Liver (tissue), 9 donors: ENCODE results near the gene TEX51. TPM values are rescaled to one million over a fixed set of nuclear protein-coding genes. Genes with fewer than 3 reads are reported as not detected.

Experiments used
- DNase-seq: peaks from one replicate; pipeline ENCODE4 v3.0.0-alpha.2; 2017; ENCODE audit warnings: low spot score
- H3K27ac ChIP-seq, 2 donors: one replicate each; pipeline ENCODE4 v1.7.0; 2013; ENCODE audit warnings: inconsistent platforms in 2 of 2, low read length in 2 of 2, control low read depth in 1 of 2, low read depth in 1 of 2, mild to moderate bottlenecking in 1 of 2
- H3K27me3 ChIP-seq, 4 donors: one replicate each; pipeline versions ENCODE4 v1.6.1 to v1.7.0; 2013; ENCODE audit warnings: low read length in 3 of 4, inconsistent platforms in 1 of 4, mild to moderate bottlenecking in 1 of 4, moderate library complexity in 1 of 4; ENCODE audit not compliant: control insufficient read depth in 4 of 4, insufficient read depth in 4 of 4
- H3K36me3 ChIP-seq, 4 donors: one replicate each; pipeline versions ENCODE4 v1.6.1 to v1.7.0; 2013; ENCODE audit warnings: low read length in 3 of 4, mild to moderate bottlenecking in 3 of 4, low read depth in 1 of 4, moderate library complexity in 1 of 4; ENCODE audit not compliant: control insufficient read depth in 4 of 4, insufficient read depth in 3 of 4
- H3K4me1 ChIP-seq, 4 donors: one replicate each; pipeline versions ENCODE4 v1.6.1 to v1.7.0; 2013; ENCODE audit warnings: low read length in 3 of 4, mild to moderate bottlenecking in 3 of 4, moderate library complexity in 1 of 4; ENCODE audit not compliant: control insufficient read depth in 4 of 4, insufficient read depth in 4 of 4
- H3K4me3 ChIP-seq, 3 donors: one replicate each; pipeline versions ENCODE4 v1.6.1 to v1.7.0; 2013; ENCODE audit warnings: low read length in 3 of 3, control low read depth in 1 of 3, low read depth in 1 of 3, mild to moderate bottlenecking in 1 of 3
- H3K9ac ChIP-seq, 2 donors: one replicate each; pipeline ENCODE4 v1.7.0; 2013; ENCODE audit warnings: low read length in 2 of 2, mild to moderate bottlenecking in 2 of 2, moderate library complexity in 2 of 2, control low read depth in 1 of 2, low read depth in 1 of 2
- H3K9me3 ChIP-seq, 4 donors: one replicate each; pipeline versions ENCODE4 v1.6.1 to v1.7.0; 2013; ENCODE audit warnings: low read length in 3 of 4; ENCODE audit not compliant: control insufficient read depth in 4 of 4
- EGR1 ChIP-seq, 2 donors: IDR thresholded peaks; 2 replicates each; pipeline ENCODE4 v1.6.1; 2016 to 2018; ENCODE audit warnings: antibody characterized with exemption in 2 of 2, low read depth in 2 of 2
- FOXA1 ChIP-seq: IDR thresholded peaks from 2 replicates; pipeline ENCODE4 v1.6.1; 2016; ENCODE audit warnings: antibody characterized with exemption
- FOXA2 ChIP-seq: IDR thresholded peaks from 2 replicates; pipeline ENCODE4 v1.6.1; 2016; ENCODE audit warnings: antibody characterized with exemption
- GABPA ChIP-seq, 2 donors: IDR thresholded peaks in 1 of 2; conservative IDR thresholded peaks in 1 of 2; 2 replicates each; pipeline ENCODE4 v1.6.1; 2016; ENCODE audit warnings: antibody characterized with exemption in 2 of 2, mild to moderate bottlenecking in 1 of 2, moderate library complexity in 1 of 2
- HNF4A ChIP-seq, 2 donors: conservative IDR thresholded peaks; 2 replicates each; pipeline ENCODE4 v1.6.1; 2016; ENCODE audit warnings: antibody characterized with exemption in 2 of 2, mild to moderate bottlenecking in 2 of 2
- HNF4G ChIP-seq: IDR thresholded peaks from 2 replicates; pipeline ENCODE4 v1.6.1; 2016; ENCODE audit warnings: antibody characterized with exemption
- JUND ChIP-seq, 2 donors: IDR thresholded peaks; 2 replicates each; pipeline ENCODE4 v1.6.1; 2016; ENCODE audit warnings: antibody characterized with exemption in 2 of 2
- RAD21 ChIP-seq, 2 donors: IDR thresholded peaks; 2 replicates each; pipeline ENCODE4 v1.6.1; 2016; ENCODE audit warnings: antibody characterized with exemption in 2 of 2, mild to moderate bottlenecking in 2 of 2
- RXRA ChIP-seq, 2 donors: IDR thresholded peaks; 2 replicates each; pipeline ENCODE4 v1.6.1; 2017 to 2018; ENCODE audit warnings: antibody characterized with exemption in 2 of 2, mild to moderate bottlenecking in 1 of 2
- SP1 ChIP-seq: IDR thresholded peaks from 2 replicates; pipeline ENCODE4 v1.6.1; 2018; ENCODE audit warnings: antibody characterized with exemption, mild to moderate bottlenecking
- TAF1 ChIP-seq: conservative IDR thresholded peaks from 2 replicates; pipeline ENCODE4 v1.6.1; 2016; ENCODE audit warnings: antibody characterized with exemption, mild to moderate bottlenecking
- YY1 ChIP-seq: IDR thresholded peaks from 2 replicates; pipeline ENCODE4 v1.6.1; 2016; ENCODE audit warnings: antibody characterized with exemption, mild to moderate bottlenecking
- WGBS: extraction: QIAGEN DNeasy Blood & Tissue Kit; methylation state at CpG from one replicate; pipeline ENCODE4 v1.1.7; 2013; 5-methylcytosine and 5-hydroxymethylcytosine counted together
- polyA plus RNA-seq, 2 donors: library from polyadenylated mRNA; stranded (reverse) in 1 of 2; unstranded in 1 of 2; fragments of 200-250 nt in 1 of 2; fragments of >200 nt in 1 of 2; fragmentation: Nextera tagmentation in 1 of 2; extraction: Ambion mirVana in 1 of 2; gene quantifications; one replicate each; pipeline versions ENCODE4 v1.2.1 to v1.2.3, GENCODE V29; 2013 to 2015
- total RNA-seq, 2 donors: library from RNA; depleted of rRNA; stranded (reverse); fragments of >200 nt; gene quantifications; one replicate each; pipeline ENCODE4 v1.2.3, GENCODE V29; 2014
- TF ChIP-seq, protein P1 (sequence below): IDR thresholded peaks from 2 replicates; pipeline ENCODE4 v1.6.1; 2016; ENCODE audit warnings: antibody characterized with exemption, mild to moderate bottlenecking
- TF ChIP-seq, protein P2 (sequence below): IDR thresholded peaks from 2 replicates; pipeline ENCODE4 v1.6.1; 2016; ENCODE audit warnings: antibody characterized with exemption
- TF ChIP-seq, protein P3 (sequence below): fragments of 150-350 bp; IDR thresholded peaks from 2 replicates; pipeline ENCODE4 v1.5.1; 2017; ENCODE audit warnings: improper control_type of control experiment, low read depth, low read length; ENCODE audit not compliant: missing input control
- TF ChIP-seq, protein P4 (sequence below): IDR thresholded peaks from 2 replicates; pipeline ENCODE4 v1.6.1; 2016; ENCODE audit warnings: antibody characterized with exemption
- TF ChIP-seq, protein P5 (sequence below): IDR thresholded peaks from 2 replicates; pipeline ENCODE4 v1.6.1; 2016; ENCODE audit warnings: antibody characterized with exemption
- donor health status: healthy.
- donor health status: healthy.
- donor health status: healthy.
- donor health status: healthy.
- donor health status: healthy.

Gene TEX51
- total and polyA plus RNA-seq, 4 donors = not detected

DNA sequence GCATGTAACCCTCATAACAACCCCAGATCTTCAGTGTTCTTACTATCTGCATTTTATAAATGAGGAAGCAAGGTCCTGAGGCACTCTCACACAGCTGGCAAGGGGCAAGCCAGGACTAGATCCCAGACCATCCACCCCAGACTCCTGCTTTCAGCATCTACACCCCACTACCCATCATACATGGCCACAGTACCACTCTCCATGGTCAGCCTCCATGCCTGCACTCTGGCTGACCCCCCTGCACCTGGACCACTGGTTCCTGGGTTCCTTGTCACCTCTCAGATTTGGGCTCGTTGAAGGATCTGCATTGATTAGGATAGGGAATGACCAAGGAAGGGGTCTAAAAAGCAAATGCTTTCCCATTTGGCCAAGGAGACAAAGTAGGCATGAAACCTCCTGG lies 36.0 kb upstream of the TEX51 start:
- TF ChIP-seq TAF1 (no peak), HNF4G (no peak), FOXA2 (no peak), RAD21 (IDR thresholded peaks at IDR 0.05) (no peak), GABPA (IDR thresholded peaks at IDR 0.05 in 1 of 2, conservative IDR thresholded peaks at IDR 0.05 in 1 of 2) (no peak), FOXA1 (no peak), SP1 (no peak), YY1 (no peak), HNF4A (conservative IDR thresholded peaks at IDR 0.05) (no peak), JUND (IDR thresholded peaks at IDR 0.05) (no peak), RXRA (IDR thresholded peaks at IDR 0.05) (no peak)
- TF ChIP-seq, protein P1, sequence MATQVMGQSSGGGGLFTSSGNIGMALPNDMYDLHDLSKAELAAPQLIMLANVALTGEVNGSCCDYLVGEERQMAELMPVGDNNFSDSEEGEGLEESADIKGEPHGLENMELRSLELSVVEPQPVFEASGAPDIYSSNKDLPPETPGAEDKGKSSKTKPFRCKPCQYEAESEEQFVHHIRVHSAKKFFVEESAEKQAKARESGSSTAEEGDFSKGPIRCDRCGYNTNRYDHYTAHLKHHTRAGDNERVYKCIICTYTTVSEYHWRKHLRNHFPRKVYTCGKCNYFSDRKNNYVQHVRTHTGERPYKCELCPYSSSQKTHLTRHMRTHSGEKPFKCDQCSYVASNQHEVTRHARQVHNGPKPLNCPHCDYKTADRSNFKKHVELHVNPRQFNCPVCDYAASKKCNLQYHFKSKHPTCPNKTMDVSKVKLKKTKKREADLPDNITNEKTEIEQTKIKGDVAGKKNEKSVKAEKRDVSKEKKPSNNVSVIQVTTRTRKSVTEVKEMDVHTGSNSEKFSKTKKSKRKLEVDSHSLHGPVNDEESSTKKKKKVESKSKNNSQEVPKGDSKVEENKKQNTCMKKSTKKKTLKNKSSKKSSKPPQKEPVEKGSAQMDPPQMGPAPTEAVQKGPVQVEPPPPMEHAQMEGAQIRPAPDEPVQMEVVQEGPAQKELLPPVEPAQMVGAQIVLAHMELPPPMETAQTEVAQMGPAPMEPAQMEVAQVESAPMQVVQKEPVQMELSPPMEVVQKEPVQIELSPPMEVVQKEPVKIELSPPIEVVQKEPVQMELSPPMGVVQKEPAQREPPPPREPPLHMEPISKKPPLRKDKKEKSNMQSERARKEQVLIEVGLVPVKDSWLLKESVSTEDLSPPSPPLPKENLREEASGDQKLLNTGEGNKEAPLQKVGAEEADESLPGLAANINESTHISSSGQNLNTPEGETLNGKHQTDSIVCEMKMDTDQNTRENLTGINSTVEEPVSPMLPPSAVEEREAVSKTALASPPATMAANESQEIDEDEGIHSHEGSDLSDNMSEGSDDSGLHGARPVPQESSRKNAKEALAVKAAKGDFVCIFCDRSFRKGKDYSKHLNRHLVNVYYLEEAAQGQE = no peak
- TF ChIP-seq, protein P2, sequence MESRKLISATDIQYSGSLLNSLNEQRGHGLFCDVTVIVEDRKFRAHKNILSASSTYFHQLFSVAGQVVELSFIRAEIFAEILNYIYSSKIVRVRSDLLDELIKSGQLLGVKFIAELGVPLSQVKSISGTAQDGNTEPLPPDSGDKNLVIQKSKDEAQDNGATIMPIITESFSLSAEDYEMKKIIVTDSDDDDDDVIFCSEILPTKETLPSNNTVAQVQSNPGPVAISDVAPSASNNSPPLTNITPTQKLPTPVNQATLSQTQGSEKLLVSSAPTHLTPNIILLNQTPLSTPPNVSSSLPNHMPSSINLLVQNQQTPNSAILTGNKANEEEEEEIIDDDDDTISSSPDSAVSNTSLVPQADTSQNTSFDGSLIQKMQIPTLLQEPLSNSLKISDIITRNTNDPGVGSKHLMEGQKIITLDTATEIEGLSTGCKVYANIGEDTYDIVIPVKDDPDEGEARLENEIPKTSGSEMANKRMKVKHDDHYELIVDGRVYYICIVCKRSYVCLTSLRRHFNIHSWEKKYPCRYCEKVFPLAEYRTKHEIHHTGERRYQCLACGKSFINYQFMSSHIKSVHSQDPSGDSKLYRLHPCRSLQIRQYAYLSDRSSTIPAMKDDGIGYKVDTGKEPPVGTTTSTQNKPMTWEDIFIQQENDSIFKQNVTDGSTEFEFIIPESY = no peak
- TF ChIP-seq, protein P3, sequence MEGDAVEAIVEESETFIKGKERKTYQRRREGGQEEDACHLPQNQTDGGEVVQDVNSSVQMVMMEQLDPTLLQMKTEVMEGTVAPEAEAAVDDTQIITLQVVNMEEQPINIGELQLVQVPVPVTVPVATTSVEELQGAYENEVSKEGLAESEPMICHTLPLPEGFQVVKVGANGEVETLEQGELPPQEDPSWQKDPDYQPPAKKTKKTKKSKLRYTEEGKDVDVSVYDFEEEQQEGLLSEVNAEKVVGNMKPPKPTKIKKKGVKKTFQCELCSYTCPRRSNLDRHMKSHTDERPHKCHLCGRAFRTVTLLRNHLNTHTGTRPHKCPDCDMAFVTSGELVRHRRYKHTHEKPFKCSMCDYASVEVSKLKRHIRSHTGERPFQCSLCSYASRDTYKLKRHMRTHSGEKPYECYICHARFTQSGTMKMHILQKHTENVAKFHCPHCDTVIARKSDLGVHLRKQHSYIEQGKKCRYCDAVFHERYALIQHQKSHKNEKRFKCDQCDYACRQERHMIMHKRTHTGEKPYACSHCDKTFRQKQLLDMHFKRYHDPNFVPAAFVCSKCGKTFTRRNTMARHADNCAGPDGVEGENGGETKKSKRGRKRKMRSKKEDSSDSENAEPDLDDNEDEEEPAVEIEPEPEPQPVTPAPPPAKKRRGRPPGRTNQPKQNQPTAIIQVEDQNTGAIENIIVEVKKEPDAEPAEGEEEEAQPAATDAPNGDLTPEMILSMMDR = no peak
- TF ChIP-seq, protein P4, sequence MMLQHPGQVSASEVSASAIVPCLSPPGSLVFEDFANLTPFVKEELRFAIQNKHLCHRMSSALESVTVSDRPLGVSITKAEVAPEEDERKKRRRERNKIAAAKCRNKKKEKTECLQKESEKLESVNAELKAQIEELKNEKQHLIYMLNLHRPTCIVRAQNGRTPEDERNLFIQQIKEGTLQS = no peak
- H3K27me3 ChIP-seq = no peaks in the 10 kb centered on the region
- WGBS = 89% methylated on average over 1 of the region's 1 CpG
- H3K4me1 ChIP-seq = no peaks in the 10 kb centered on the region
- H3K9me3 ChIP-seq = no peaks in the 10 kb centered on the region
- no peak overlapping the region for H3K9ac ChIP-seq
- no peaks in the 10 kb centered on the region for H3K36me3 ChIP-seq
- no peak overlapping the region for H3K27ac ChIP-seq
- DNase-seq = no peak
- no peak overlapping the region for H3K4me3 ChIP-seq

DNA sequence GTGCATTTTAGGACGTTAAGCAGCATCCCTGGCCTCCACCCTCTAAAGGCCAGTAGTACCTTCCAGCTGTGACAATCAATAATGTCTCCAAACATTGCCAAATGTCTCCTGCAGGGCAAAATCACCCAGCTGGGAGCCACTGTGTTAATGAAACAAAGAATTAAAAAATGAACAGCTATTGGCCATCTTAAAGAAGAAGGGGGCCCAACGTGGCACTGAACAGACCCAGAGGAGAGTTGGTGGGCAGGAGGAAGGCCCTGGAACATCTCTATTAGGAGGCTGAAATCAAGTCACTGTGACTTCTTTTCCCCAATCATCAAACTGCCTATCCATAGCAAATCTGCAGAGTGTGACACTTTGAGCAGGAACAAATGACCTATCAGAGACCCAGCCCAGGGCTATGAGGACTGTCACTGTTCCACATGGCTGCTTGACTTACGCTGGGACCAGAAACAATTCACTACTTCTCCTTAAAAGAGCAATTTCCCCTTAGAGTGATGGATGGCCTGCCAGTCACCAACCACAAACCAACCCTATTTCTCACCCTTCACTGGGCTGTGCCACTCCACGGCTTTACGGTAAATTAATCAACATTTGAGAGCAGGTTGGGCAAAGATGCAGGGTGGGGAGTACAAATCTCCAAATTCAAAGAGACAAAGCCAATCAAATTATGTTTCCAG lies 35.2 kb upstream of the TEX51 start:
- 60% methylated on average over 5 of the region's 5 CpGs for WGBS
- DNase-seq = no peak
- Histone ChIP-seq H3K27me3 (no peaks in the 10 kb centered on the region), H3K36me3 (no peaks in the 10 kb centered on the region), H3K4me3 (no peak overlapping the region), H3K27ac (no peak overlapping the region), H3K4me1 (no peaks in the 10 kb centered on the region), H3K9ac (no peak overlapping the region), H3K9me3 (no peaks in the 10 kb centered on the region)
- TF ChIP-seq RAD21 (IDR thresholded peaks at IDR 0.05) (no peak), GABPA (IDR thresholded peaks at IDR 0.05 in 1 of 2, conservative IDR thresholded peaks at IDR 0.05 in 1 of 2) (no peak), FOXA1 (no peak), TAF1 (no peak), EGR1 (IDR thresholded peaks at IDR 0.05; ENCODE audit: low read depth in 2 of 2) (no peak), JUND (IDR thresholded peaks at IDR 0.05) (no peak), FOXA2 (no peak), SP1 (no peak)
- TF ChIP-seq, protein P5, sequence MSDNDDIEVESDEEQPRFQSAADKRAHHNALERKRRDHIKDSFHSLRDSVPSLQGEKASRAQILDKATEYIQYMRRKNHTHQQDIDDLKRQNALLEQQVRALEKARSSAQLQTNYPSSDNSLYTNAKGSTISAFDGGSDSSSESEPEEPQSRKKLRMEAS = no peak
- TF ChIP-seq, protein P2 = no peak
